ENCODE data around the gene PTPRK. TPM values are rescaled to one million over a fixed set of nuclear protein-coding genes. Genes with fewer than 3 reads are reported as not detected.

PTPRK gene
- total RNA-seq, 1 experiment from 2014 or later = 34.2 TPM

DNA sequence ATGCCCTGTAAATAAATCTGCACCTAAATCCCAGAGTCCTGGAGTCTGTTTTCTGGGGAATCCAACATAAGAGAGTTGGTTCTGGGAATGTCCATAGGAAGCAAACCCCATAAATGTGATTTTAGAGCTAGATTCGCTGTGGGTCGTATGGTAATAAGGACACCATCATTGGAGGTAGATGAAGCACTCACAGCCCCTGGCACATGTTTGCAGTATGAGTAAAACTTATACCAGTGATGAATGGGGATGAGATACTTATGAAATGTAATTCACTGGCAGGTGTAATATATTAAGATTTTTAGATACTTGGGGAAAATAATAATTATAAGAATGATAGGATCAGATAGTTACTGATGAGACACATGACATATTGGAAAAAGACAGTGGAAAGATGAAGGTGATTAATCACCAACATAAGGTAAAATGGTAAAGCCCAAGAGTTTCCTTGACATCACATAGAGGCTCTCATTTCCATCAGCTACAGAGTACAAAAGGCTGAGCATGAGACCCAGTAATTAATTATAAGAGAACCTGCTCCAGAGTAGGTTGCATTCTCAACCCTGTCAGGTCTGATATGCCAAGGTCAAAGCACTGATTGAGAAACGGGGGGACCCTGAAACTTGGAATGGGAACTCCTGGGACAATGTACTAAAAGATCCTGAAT lies 574.8 kb downstream of the PTPRK start:
- ChIA-PET CTCF (no interaction called here), RAD21 (ENCODE audit: low non-redundant PET in 1 of 2, low total read pairs in 2 of 2, uncharacterized antibody in 2 of 2, unreplicated experiment in 2 of 2) (no interaction called here), POLR2A (no interaction called here)
- H3K4me2 ChIP-seq (ENCODE audit: low read length) = no peak overlapping the region
- no peaks in the 10 kb centered on the region for H3K79me2 ChIP-seq (ENCODE audit: insufficient read depth, low read length)
- no peaks in the 10 kb centered on the region for H4K20me1 ChIP-seq (ENCODE audit: insufficient read depth)
- DNase-seq (ENCODE audit: low read depth, low spot score) (no peak), ATAC-seq (no peak)
- H3K36me3 ChIP-seq (ENCODE audit: control insufficient read depth in 1 of 2, insufficient read depth in 2 of 2, low read length in 2 of 2) = no peaks in the 10 kb centered on the region
- H3K4me3 ChIP-seq (replicated peaks in 1 of 2; ENCODE audit: low read depth in 1 of 2, low read length in 2 of 2) = no peak overlapping the region
- no peak for TF ChIP-seq ATF3 (IDR thresholded peaks at IDR 0.05)
- no peak for TF ChIP-seq REST (IDR thresholded peaks at IDR 0.05; ENCODE audit: low read depth)
- TF ChIP-seq RAD21 (IDR thresholded peaks at IDR 0.05; ENCODE audit: low read depth) = no peak
- TF ChIP-seq SIN3A (IDR thresholded peaks at IDR 0.05; ENCODE audit: low read depth) = no peak
- no TSS peak for BruUV-seq (replicated peaks)
- no peak overlapping the region for H2AFZ ChIP-seq (ENCODE audit: low read depth, low read length, poor library complexity, severe bottlenecking)
- H3K9ac ChIP-seq (ENCODE audit: low read length) = no peak overlapping the region
- no peaks in the 10 kb centered on the region for H3K27me3 ChIP-seq (ENCODE audit: insufficient read depth, low read length)
- H3K9me2 ChIP-seq (ENCODE audit: insufficient read depth) = 0 out of 2 replicates have a peak, but pooled peaks cover 3% of the 10 kb centered on the region
- no peaks in the 10 kb centered on the region for H3K9me3 ChIP-seq (ENCODE audit: control insufficient read depth in 1 of 2, insufficient read depth in 1 of 2, low read depth in 1 of 2, low read length in 2 of 2)
- H3K4me1 ChIP-seq (ENCODE audit: control insufficient read depth in 1 of 2, insufficient read depth in 2 of 2, low read length in 2 of 2) = no peaks in the 10 kb centered on the region
- intact Hi-C loops (cut with micrococcal nuclease) = no loop called here
- H3K27ac ChIP-seq (ENCODE audit: low read depth, low read length) = no peak overlapping the region

GRCh38 chr6:127941228-127941627 lies 579.2 kb downstream of the PTPRK start:
- H3K4me2 ChIP-seq (ENCODE audit: low read length) = no peak overlapping the region
- 0 out of 2 replicates have a peak, but pooled peaks cover 3% of the 10 kb centered on the region for H3K9me2 ChIP-seq (ENCODE audit: insufficient read depth)
- TF ChIP-seq TCF7L2 (IDR thresholded peaks at IDR 0.05; ENCODE audit: borderline replicate concordance, extremely low read depth, insufficient read depth, insufficient read length) (no peak), SRF (IDR thresholded peaks at IDR 0.05; ENCODE audit: low read depth) (no peak), EZH2 (IDR thresholded peaks at IDR 0.05) (no peak), CBX3 (IDR thresholded peaks at IDR 0.05; ENCODE audit: low read depth) (no peak)
- intact Hi-C loops (cut with micrococcal nuclease) = no loop called here
- DNase-seq (ENCODE audit: low read depth, low spot score) (no peak), ATAC-seq (no peak)
- no peaks in the 10 kb centered on the region for H3K9me3 ChIP-seq (ENCODE audit: control insufficient read depth in 1 of 2, insufficient read depth in 1 of 2, low read depth in 1 of 2, low read length in 2 of 2)
- H3K4me3 ChIP-seq (replicated peaks in 1 of 2; ENCODE audit: low read depth in 1 of 2, low read length in 2 of 2) = no peak overlapping the region
- H4K20me1 ChIP-seq (ENCODE audit: insufficient read depth) = no peaks in the 10 kb centered on the region
- no peak overlapping the region for H3K27ac ChIP-seq (ENCODE audit: low read depth, low read length)
- H2AFZ ChIP-seq (ENCODE audit: low read depth, low read length, poor library complexity, severe bottlenecking) = no peak overlapping the region
- ChIA-PET CTCF (no interaction called here), RAD21 (ENCODE audit: low non-redundant PET in 1 of 2, low total read pairs in 2 of 2, uncharacterized antibody in 2 of 2, unreplicated experiment in 2 of 2) (no interaction called here), POLR2A (no interaction called here)
- no peaks in the 10 kb centered on the region for H3K79me2 ChIP-seq (ENCODE audit: insufficient read depth, low read length)
- no peaks in the 10 kb centered on the region for H3K27me3 ChIP-seq (ENCODE audit: insufficient read depth, low read length)
- H3K4me1 ChIP-seq (ENCODE audit: control insufficient read depth in 1 of 2, insufficient read depth in 2 of 2, low read length in 2 of 2) = peaks cover 7 to 13% of the 10 kb centered on the region in 2 experiments; a peak in 3 of 4 replicates
- BruUV-seq (replicated peaks) = no TSS peak
- H3K36me3 ChIP-seq (ENCODE audit: control insufficient read depth in 1 of 2, insufficient read depth in 2 of 2, low read length in 2 of 2) = no peaks in the 10 kb centered on the region
- no peak overlapping the region for H3K9ac ChIP-seq (ENCODE audit: low read length)
